HFF-Myc (cell line): Measurements from ENCODE around the gene SPDYE4.

Experiments used
- DNase-seq: peaks from one replicate; pipeline ENCODE4 v3.0.0-alpha.2; 2011; ENCODE audit warnings: low read depth; ENCODE audit errors: extremely low read depth
- H3K4me3 ChIP-seq: replicated peaks from 2 replicates; pipeline ENCODE4 v1.5.1; 2011; ENCODE audit warnings: low read depth, mild to moderate bottlenecking, control low read depth, low read length
- CTCF ChIP-seq: IDR thresholded peaks from 2 replicates; pipeline ENCODE4 v1.5.1; 2012; ENCODE audit warnings: mild to moderate bottlenecking, low read depth, low read length, control low read depth; ENCODE audit errors: missing control alignments

Gene SPDYE4

GRCh38 chr17:8762012-8762411, 3.7 kb upstream of the SPDYE4 start:
- H3K4me3 ChIP-seq: no peak overlapping the region
- TF ChIP-seq CTCF: no peak
- DNase-seq: no peak

- no peak for DNase-seq
- TF ChIP-seq CTCF: no peak
- H3K4me3 ChIP-seq: no peak overlapping the region
Observed at GRCh38 chr17:8757189-8757588, 1.2 kb downstream of the SPDYE4 start.

GRCh38 chr17:8755590-8756255, 2.6 kb downstream of the SPDYE4 start:
- no peak for TF ChIP-seq CTCF
- DNase-seq: no peak
- no peak overlapping the region for H3K4me3 ChIP-seq

- DNase-seq: no peak
- H3K4me3 ChIP-seq: no peak overlapping the region
- TF ChIP-seq CTCF: no peak
Observed at GRCh38 chr17:8754890-8755289, 3.5 kb downstream of the SPDYE4 start.

GRCh38 chr17:8753976-8754440, 4.3 kb downstream of the SPDYE4 start:
- no peak for DNase-seq
- peak; percentile 41 for TF ChIP-seq CTCF
- no peak overlapping the region for H3K4me3 ChIP-seq

GRCh38 chr17:8753136-8753975, 5.0 kb downstream of the SPDYE4 start:
- no peak for DNase-seq
- H3K4me3 ChIP-seq: no peak overlapping the region
- no peak for TF ChIP-seq CTCF
